Right ventricle myocardium superior (tissue), 1 donor: ENCODE measurements around the gene SORT1. TPM values are rescaled to one million over a fixed set of nuclear protein-coding genes. Genes with fewer than 3 reads are reported as not detected.
A peak's percentile ranks its signal among the peaks of the same experiment; 100 is the strongest.
"Not testable (repeated sequence)": the region's sequence is repeated elsewhere in the genome, so short reads cannot be mapped to it uniquely, and the experiment has no call there.

ENCODE experiments used
- ATAC-seq: fragments of 200-7000 bp; cut with Tn5 transposase; one replicate; pipeline ENCODE4 v1.9.1; 2020; ENCODE audit warnings: mild to moderate bottlenecking; ENCODE audit not compliant: poor library complexity
- DNase-seq: peaks from one replicate; pipeline ENCODE4 v3.0.0-alpha.2; 2020
- intact Hi-C: fragments of 100-400 bp; cut with DNase I; formaldehyde crosslinking; loops from one replicate; pipeline ENCODE4 v1.11.2; 2022
- total RNA-seq: library from RNA; stranded (reverse); fragmentation: NEBNext Ultra II Directional; extraction: Animal tissue kit (Norgen Biotek cat#: 25700); gene quantifications from one replicate; pipeline ENCODE4 v1.2.1, GENCODE V29; 2021
- donor health status: DM: no; HTN: yes; CAD: no; lungs with severe emphysema.

Gene SORT1
- total RNA-seq, 1 donor from 2014 or later, result 127 TPM

DNA sequence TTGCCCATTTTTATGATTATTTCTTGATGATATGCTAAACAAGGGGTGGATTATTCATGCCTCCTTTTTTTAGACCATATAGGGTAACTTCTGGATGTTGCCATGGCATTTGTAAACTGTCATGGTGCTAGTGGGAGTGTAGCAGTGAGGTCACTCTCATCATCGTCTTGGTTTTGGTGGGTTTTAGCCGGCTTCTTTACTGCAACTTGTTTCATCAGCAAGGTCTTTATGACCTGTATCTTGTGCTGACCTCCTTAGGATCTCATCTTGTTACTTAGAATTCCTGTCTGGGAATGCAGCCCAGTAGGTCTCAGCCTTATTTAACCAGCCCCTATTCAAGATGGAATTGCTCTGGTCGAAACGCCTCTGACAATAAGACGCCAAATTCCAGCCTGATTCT is 111.0 kb downstream of the SORT1 start:
- ATAC-seq, intact Hi-C loops, DNase-seq: not testable (repeated sequence)

DNA sequence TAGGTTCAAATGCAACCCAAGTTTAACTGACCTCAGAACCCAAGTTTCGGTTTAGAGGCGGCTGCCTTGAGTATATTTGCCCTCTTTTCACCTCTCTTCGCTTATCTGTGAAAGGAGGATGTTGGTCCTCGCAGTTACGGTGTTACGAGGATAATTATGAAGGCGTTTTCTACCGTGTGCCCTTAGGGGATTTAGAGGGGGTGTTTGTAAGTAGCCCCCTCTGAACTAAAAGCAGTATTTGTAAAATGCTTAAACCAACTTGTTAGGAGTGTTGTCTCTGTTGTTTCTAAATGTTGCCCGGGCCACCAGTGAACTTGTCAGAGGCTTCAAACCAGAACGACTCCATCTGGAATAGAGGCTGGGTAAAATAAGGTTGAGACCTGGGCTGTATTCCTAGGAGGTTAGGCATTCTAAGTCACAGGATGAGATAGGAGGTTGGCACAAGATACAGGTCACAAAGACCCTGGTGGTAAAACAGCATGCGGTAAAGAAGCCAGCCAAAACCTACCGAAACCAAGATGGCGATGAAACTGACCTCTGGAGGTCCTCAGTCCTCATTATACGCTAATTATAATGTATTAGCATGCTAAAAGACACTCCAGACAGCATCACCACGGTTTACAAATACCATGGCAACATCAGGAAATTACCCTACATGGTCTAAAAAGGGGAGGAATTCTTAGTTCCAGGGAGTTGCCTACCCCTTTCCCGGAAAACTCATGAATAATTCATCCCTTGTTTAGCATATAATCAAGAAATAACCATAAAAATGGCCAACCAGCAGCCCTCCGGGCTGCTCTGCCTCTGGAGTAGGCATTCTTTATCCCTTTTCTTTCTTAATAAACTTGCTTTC is 113.7 kb downstream of the SORT1 start:
- intact Hi-C loops, result no loop called here
- DNase-seq (no peak), ATAC-seq (peak; percentile 7)

DNA sequence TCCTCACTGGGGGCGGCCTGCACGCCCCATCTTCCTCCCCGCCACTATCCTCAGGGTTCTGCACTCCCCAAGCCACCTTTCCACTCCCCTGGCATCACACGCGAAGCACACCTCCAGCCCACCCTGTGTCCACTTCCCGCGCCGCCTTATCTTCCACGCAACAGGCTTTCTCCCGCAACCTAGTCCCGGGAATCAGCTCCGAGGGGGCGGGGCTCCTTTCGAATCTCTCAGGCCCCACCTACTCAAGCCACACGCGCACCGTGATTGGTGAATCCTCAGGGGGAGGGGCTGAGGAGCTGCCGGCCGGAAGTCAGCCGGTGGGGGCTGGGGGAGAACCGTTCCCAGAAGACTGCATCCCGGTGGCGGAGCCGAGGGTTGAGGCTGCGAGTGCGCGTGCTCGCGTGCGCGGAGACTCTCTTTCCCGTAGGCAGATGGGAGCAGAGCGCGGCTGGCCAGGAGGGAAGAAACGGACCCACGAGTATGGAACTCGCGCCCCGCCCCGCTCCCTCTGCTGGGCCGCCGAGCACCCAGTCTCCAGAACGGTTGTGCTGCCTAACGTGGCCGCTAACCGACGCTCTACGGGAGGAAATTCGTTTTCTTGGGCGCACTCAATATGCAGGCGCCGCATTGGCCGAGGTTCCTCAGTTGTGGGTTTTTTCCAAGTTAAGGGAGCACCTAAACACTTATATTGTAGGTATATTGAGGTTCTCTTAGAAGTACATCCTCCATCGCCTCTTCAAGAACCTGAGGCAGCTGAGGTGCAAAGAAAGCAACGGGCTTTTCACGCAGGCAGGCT is 114.6 kb downstream of the SORT1 start, which contains the start of gene PSRC1:
PSRC1 (minus strand) TSS at position 194 of the 796 bp plus-strand sequence.
- peak; percentile 97 for DNase-seq
- peak; percentile 100 for ATAC-seq
- intact Hi-C loops, result no loop called here

DNA sequence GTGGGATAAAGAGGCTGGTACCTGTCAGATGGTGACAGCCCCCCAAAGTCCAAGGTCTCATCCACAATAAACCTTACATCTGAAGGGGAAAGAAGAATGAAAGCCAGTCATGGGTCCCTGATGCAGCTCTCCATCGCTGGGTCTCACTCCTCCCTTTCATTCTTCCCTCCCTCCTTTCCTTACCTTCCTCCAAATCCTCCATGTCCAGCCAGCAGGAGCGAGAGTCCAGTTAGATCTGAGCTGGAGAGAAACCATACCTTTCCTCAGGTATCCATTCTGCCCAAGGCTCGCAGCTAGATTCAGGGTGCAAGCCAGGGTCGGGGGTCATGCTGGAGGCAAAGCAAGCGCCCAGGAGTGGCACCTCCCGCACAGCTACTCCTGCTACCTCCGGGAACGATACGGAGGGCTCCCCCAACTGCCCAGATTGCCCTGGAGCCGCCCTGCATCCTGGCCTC is 115.2 kb downstream of the SORT1 start:
- DNase-seq (no peak), ATAC-seq (no peak)
- intact Hi-C loops, result no loop called here

DNA sequence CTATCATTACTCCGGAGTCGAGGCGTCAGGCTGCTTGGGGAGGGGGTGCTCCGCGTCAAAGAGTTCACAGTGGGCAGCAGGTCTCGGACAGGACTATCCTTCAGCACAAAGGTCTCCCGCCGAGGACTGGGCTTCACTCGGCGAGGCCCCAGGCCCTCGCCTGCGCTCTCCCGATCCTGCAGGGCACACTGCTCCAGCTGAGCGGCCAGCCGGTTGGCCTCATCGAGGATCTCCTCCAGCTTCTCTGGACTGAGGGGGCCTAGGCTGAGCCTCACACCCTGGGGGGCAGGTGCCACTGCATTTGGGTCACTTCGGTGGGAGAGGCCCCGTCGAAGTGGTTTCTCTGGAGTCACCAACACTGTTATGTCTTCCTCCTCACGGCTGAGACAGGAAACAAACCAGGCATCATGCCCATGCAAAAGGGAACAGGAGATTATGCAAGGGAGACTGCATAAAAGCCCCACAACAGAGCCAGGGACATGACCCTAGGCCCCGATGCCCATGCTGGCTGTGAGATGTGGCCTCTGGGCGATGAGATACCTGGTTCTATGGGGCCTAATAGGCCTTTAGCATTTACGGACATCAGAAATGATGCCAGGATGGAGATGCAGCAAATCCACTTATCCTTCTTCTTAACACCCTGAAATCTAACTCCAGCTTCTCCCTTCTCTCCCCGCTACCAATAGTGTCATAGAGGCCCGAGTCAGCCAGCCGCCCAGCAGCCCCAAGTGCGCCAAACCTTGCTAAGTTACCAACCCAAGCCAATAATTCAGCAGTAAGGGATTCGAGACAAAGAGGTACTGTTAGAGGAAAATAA is 115.8 kb downstream of the SORT1 start:
- intact Hi-C loops, result no loop called here
- ATAC-seq (peak; percentile 15), DNase-seq (no peak)

DNA sequence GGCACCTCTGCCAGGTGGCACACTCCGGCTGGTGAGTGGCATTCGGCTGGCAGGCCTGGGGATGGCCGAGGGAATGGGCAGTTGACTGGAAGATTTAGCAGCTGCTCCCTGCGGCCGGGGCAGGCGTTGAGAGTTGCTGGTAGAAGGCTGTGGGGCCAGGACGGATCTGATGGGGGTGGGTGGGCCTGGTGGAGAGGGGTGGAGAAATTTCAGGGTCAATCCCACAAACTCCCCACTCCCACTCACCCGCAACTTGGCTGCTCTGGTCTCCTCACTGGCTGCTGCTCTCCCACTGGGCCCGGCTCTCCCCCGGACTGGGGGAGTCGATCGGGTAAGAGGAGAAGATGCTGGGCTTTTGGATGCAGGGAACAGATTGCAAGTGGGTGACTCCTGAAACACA is 116.9 kb downstream of the SORT1 start:
- DNase-seq (no peak), ATAC-seq (no peak)
- intact Hi-C loops, result no loop called here

DNA sequence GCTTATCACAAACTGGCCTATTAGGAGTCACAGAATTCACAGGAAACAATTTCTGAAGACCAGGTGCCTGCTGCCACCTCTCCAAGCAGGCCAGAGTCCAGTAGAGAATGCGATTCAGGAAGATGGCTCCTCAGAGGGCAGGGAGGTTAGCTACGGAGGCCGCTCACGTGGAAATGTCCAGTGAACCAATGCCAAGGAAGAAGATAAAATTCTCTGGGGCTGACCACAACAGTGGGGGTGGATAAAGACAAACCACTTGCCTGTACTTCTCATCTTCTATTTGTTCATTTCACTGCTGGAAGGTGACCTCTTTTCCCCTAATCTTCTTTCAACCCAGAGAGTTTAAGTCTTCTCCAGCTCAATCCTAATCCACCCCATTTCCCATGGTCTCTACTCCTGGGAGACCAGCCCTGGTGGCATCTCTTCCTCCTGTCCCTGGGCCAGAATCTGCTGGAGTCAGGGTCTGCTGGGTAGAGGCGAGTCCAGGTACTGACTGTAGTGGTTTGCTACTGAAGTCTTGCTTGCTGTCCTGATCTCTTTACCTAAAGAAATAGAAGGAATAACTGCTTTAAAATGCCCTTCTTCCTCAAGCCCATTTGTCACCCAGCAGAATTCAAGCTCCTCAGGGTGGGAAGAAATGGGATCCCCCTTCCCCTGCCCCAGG is 118.0 kb downstream of the SORT1 start:
- intact Hi-C loops, result loop anchor here (10.0 kb wide), 1 partner anchor 255 kb away; the partner anchor contains the start of gene GPR61
- no peak for DNase-seq
- no peak for ATAC-seq

DNA sequence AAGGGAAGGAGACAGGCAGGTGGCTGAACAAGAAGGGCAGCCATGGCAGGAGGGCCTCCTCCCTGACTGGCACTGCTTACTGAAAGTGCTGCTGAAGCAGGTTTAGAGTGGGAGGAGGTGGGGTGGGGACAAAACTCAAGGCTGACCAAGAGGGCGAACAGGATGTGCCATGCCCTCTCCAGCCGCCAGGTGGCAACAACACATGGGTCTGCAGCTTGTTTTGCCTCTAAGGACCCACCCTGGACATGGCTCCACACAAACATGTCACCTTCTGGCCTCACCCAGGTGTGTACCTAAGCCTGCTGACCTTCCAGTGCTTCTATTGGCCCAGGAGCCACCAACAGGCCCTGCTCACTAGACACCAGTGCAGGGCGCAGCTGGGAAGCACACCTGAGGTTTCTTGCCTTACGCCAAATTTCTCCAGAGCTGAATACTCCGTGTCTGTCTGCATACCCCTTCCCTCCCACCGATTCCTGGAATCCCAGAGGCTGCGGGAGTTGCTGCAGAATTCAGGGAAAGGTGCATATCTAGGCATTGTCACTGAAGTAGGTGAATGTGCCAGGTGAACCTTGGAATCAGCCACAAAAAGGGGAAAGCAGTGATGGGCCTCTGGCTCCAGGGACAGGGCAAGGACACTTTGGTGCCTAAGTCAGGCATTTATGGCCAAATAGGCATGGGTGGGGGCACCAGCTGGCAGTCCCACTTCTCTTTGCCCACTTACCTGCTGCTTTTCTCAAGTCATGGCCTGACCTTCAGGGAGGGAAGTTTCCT is 120.1 kb downstream of the SORT1 start:
- intact Hi-C loops, result loop anchor here (2.0 to 10.0 kb wide), 2 partner anchors 121 to 257 kb away; partner anchors contain the start of gene GPR61
- ATAC-seq, result peak; percentile 76
- DNase-seq, result peak; percentile 85

DNA sequence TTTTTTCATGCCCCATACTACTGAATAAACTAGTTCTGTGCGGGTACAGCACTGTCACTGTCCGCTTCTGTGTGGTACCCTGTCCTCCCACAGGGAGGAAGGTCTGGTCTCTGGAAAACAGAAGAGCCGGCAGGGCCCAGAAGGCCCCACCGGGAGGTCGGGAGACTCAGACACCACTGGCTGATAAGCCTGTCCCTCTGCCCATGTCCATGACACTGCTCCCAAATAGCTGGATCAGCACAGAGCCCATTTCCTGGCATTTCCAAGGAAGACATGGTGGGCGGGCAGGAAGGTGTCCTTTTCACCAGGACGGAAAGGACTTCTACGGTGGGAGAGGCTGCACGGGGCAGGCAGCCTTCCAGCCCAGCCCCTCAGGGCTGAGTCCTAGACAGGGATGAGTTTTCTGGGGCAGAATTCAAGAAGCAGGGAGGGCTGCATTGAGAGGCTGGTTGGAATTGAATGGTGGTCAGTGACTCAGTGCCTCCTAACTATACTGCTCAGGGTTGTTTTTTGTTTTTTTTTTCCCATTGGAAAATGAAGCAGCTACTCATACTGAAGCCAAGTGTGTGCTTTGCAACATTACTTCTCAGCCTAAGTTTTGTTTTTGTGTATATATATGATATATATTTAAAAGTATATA is 121.9 kb downstream of the SORT1 start:
- no peak for ATAC-seq
- intact Hi-C loops, result loop anchor here (2.0 to 10.0 kb wide), 2 partner anchors 123 to 259 kb away; partner anchors contain the start of gene GPR61
- DNase-seq, result peak; percentile 13

DNA sequence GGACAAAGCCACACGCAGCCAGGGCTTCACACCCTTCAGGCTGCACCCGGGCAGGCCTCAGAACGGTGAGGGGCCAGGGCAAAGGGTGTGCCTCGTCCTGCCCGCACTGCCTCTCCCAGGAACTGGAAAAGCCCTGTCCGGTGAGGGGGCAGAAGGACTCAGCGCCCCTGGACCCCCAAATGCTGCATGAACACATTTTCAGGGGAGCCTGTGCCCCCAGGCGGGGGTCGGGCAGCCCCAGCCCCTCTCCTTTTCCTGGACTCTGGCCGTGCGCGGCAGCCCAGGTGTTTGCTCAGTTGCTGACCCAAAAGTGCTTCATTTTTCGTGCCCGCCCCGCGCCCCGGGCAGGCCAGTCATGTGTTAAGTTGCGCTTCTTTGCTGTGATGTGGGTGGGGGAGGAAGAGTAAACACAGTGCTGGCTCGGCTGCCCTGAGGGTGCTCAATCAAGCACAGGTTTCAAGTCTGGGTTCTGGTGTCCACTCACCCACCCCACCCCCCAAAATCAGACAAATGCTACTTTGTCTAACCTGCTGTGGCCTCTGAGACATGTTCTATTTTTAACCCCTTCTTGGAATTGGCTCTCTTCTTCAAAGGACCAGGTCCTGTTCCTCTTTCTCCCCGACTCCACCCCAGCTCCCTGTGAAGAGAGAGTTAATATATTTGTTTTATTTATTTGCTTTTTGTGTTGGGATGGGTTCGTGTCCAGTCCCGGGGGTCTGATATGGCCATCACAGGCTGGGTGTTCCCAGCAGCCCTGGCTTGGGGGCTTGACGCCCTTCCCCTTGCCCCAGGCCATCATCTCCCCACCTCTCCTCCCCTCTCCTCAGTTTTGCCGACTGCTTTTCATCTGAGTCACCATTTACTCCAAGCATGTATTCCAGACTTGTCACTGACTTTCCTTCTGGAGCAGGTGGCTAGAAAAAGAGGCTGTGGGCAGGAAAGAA is 122.9 kb downstream of the SORT1 start:
- ATAC-seq (no peak), DNase-seq (peak; percentile 58)
- intact Hi-C loops, result loop anchor here (10.0 kb wide), 1 partner anchor 260 kb away; the partner anchor contains the start of gene GPR61

DNA sequence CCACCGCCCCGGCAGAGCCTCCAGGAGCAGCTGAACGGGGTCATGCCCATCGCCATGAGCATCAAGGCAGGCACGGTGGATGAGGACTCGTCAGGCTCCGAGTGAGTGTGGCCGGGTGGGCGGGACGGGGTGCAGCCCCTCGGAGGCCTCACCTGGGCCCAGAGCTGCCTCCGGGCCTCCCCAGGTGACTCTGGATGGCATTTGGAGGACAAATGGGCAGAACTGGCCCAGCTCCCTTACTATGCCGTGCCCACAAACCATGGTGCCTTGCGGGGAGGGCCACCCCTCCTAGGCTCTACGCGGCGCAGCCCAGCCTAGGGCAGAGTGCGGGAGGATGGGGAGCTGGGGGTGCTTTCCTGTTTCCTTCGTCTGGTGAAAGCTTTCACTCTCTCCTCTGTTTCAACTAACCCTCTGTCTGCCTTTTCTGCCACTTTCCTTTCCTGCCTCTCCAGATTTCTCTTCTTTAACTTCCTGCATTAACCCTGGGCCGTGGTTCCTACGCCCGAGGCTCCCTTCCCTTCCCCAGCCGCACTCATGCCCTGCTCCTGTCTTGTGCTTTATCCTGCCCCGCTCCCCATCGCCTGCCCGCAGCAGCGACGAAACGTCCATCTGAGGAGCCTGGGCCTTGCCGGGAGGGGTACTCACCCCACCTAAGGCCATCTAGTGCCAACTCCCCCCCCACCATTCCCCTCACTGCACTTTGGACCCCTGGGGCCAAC is 124.0 kb downstream of the SORT1 start:
- no peak for ATAC-seq
- intact Hi-C loops, result loop anchor here (10.0 kb wide), 1 partner anchor 261 kb away; the partner anchor contains the start of gene GPR61
- peak; percentile 19 for DNase-seq

DNA sequence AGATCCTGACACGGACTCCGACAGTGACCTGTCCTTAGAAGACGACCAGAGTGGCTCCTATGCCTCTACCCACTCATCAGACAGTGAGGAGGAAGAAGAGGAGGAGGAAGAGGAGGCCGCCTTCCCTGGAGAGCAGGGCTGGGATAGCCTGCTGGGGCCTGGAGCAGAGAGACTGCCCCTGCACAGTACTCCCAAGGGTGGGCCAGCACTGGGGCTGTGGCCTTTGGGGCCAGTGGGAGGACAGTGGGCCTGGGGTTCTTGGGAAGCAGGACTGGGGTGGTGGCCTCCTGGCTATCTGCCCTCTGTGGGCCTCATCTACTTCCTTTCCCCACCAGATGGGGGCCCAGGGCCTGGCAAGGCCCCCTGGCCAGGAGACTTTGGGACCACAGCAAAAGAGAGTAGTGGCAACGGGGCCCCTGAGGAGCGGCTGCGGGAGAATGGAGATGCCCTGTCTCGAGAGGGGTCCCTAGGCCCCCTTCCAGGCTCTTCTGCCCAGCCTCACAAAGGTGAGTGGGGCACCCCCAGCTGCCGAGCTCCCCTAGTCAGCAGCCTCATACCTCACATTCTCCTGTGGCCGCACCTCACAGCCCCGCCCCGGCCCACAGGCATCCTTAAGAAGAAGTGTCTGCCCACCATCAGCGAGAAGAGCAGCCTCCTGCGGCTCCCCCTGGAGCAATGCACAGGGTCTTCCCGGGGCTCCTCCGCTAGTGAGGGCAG is 124.7 kb downstream of the SORT1 start:
- DNase-seq (peak; percentile 23), ATAC-seq (no peak)
- intact Hi-C loops, result loop anchor here (10.0 kb wide), 1 partner anchor 262 kb away; the partner anchor contains the start of gene GPR61

DNA sequence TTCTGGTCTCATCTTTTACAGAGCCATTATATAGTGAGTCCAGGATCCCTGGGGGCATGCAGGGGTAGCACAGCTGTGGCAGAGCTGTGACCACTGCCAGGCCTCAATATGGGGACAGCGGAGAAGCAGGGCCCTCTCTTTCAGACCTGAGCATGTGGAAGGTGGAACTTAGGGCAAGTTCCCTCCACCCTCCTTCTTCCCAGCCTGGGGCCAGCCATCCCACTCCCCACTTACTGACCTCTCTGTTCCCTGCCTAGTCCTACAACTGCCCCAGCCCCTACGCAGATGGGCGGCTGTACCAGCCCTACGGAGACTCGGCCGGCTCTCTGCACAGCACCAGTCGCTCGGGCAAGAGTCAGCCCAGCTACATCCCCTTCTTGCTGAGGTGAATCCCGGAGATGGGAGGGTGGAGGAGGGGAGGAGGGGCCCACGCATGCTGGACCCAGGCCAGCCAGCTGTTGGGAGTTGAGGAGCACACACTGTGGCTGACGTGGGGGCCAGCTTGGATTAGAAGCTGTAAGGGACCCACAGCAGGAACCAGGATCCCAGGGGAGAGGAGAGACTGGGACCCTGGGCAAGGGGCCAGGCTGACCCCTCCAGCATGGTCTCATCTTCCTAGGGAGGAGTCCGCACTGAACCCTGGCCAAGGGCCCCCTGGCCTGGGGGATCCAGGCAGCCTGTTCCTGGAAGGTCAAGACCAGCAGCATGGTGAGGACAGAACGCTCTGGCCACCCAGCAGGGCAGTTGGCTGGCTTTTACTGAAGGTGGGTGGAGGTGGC is 125.5 kb downstream of the SORT1 start:
- intact Hi-C loops, result loop anchor here (10.0 kb wide), 1 partner anchor 263 kb away; the partner anchor contains the start of gene GPR61
- ATAC-seq, result no peak
- DNase-seq, result peak; percentile 44
